ENCODE results near the gene KIF26A.

DNA sequence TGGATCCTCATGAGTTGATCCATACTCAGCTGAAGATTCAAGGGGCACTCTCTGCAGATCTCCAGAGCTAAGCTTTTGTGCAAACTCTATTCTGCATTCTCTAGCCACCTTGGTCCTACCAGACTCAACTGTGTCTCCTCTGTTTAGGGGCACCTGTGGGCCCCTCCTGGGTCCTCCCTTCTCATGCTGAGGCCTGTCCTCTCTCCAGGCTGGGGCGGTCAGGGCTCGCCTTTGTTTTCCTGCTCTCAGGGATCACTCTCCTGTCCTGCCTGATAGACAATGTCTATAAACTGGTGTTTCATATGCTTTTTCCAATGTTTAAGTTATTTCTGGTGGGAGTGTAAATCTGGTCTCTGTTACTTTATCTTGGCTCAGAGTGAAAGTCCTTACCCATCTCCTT is 11.6 kb upstream of the KIF26A start:
- TF ChIP-seq CTCF (IDR thresholded peaks at IDR 0.05; ENCODE audit: low read depth, low read length) (no peak), MYC (IDR thresholded peaks at IDR 0.05; ENCODE audit: low read depth, low read length) (no peak)
